PC-9 (cell line): ENCODE results near the gene HIC1. TPM values are rescaled to one million over a fixed set of nuclear protein-coding genes. Genes with fewer than 3 reads are reported as not detected.

Experiments used
- BruUV-seq: library from RNA; stranded (reverse); fragments of 400-500 nt; replicated peaks from 2 replicates; lab custom pipeline; 2021; lab: Mats Ljungman, UMichigan
- CTCF ChIA-PET: fragments of 300-600 bp; sonication (Branson Sonifier 250); formaldehyde crosslinking; loops from one replicate; lab custom pipeline; 2022; ENCODE audit warnings: antibody characterized with exemption; lab: Charles Lee
- POLR2A ChIA-PET: fragments of 300-600 bp; sonication (Branson Sonifier 250); formaldehyde crosslinking; loops from one replicate; lab custom pipeline; 2022; ENCODE audit warnings: antibody characterized with exemption; ENCODE audit not compliant: unreplicated experiment; lab: Charles Lee
- DNase-seq, 2 experiments: peaks; one replicate each; pipeline versions ENCODE4 v3.0.0 to v3.0.0-alpha.2; 2015 to 2022; ENCODE audit warnings: mixed read lengths in 1 of 2
- H2AFZ ChIP-seq: fragments of 200-600 bp; sonication (generic); 2 replicates; pipeline ENCODE4 v1.8.1; 2017; ENCODE audit warnings: antibody characterized with exemption
- H3F3A ChIP-seq: fragments of 200-600 bp; sonication (generic); 2 replicates; pipeline ENCODE4 v1.8.1; 2017; ENCODE audit warnings: antibody characterized with exemption, mild to moderate bottlenecking, low read depth; ENCODE audit not compliant: insufficient read depth
- H3K27ac ChIP-seq: fragments of 200-600 bp; sonication (generic); 2 replicates; pipeline ENCODE4 v1.6.1; 2016; ENCODE audit warnings: mixed run types
- H3K27me3 ChIP-seq: fragments of 200-600 bp; sonication (generic); 2 replicates; pipeline ENCODE4 v1.6.1; 2016; ENCODE audit warnings: low read depth, mixed run types; ENCODE audit not compliant: insufficient read depth
- H3K36me3 ChIP-seq: fragments of 200-600 bp; sonication (generic); 2 replicates; pipeline ENCODE4 v1.6.1; 2016; ENCODE audit warnings: low read depth, mixed run types
- H3K4me1 ChIP-seq: fragments of 200-600 bp; sonication (generic); replicated peaks from 2 replicates; pipeline ENCODE4 v1.6.1; 2016; ENCODE audit warnings: mixed run types; ENCODE audit not compliant: insufficient read depth
- H3K4me2 ChIP-seq: fragments of 200-600 bp; sonication (generic); 2 replicates; pipeline ENCODE4 v1.6.1; 2017; ENCODE audit warnings: mixed run types
- H3K4me3 ChIP-seq: fragments of 200-600 bp; sonication (generic); 2 replicates; pipeline ENCODE4 v1.6.1; 2016; ENCODE audit warnings: mixed run types
- H3K79me2 ChIP-seq: fragments of 200-600 bp; sonication (generic); 2 replicates; pipeline ENCODE4 v1.6.1; 2017; ENCODE audit warnings: low read depth, mixed run types
- H3K9me2 ChIP-seq: fragments of 200-600 bp; sonication (generic); 2 replicates; pipeline ENCODE4 v1.8.1; 2017; ENCODE audit warnings: mild to moderate bottlenecking; ENCODE audit not compliant: insufficient read depth
- H3K9me3 ChIP-seq: fragments of 200-600 bp; sonication (generic); 2 replicates; pipeline ENCODE4 v1.8.1; 2016; ENCODE audit warnings: low read depth; ENCODE audit not compliant: insufficient read depth
- H4K20me1 ChIP-seq: fragments of 200-600 bp; sonication (generic); 2 replicates; pipeline ENCODE4 v1.8.1; 2017; ENCODE audit not compliant: insufficient read depth
- CTCF ChIP-seq: fragments of 200-600 bp; sonication (generic); conservative IDR thresholded peaks from 2 replicates; pipeline ENCODE4 v1.6.1; 2017; ENCODE audit warnings: mixed run types, antibody characterized with exemption, mild to moderate bottlenecking, moderate library complexity
- EZH2 ChIP-seq: fragments of 200-600 bp; sonication (generic); IDR thresholded peaks from 2 replicates; pipeline ENCODE4 v1.8.0; 2017; ENCODE audit warnings: antibody characterized with exemption, low read depth
- intact Hi-C: fragments of 100-400 bp; cut with micrococcal nuclease; formaldehyde crosslinking; loops from one replicate; pipeline ENCODE4 v1.10.0; 2022; ENCODE audit not compliant: unreplicated experiment
- total RNA-seq: library from RNA; stranded (reverse); gene quantifications from 2 replicates; pipeline ENCODE4 v1.2.3, GENCODE V29; 2021

The HIC1 gene
- total RNA-seq, 1 experiment from 2014 or later: 0.63 TPM

GRCh38 chr17:2071024-2071385 is 16.1 kb downstream of the HIC1 start:
- DNase-seq: no peak
- no peaks in the 10 kb centered on the region for H3K27me3 ChIP-seq
- intact Hi-C loops: loop anchor here (2.0 kb wide), 1 partner anchor 14 kb away; no protein-coding TSS in a partner anchor
- H3K4me3 ChIP-seq: no peak overlapping the region
- CTCF ChIA-PET: interaction anchor here (0.6 kb wide), 1 partner anchor 12 kb away, joined by 3 read pairs; no protein-coding TSS in a partner anchor
- peaks cover 9% of the 10 kb centered on the region; the same call in 1 of the 2 replicates for H3F3A ChIP-seq
- no peak overlapping the region for H2AFZ ChIP-seq
- no peak overlapping the region for H3K27ac ChIP-seq
- H3K9me2 ChIP-seq: no peaks in the 10 kb centered on the region
- no peaks in the 10 kb centered on the region for H3K36me3 ChIP-seq
- no peaks in the 10 kb centered on the region for H4K20me1 ChIP-seq
- H3K79me2 ChIP-seq: no peaks in the 10 kb centered on the region
- H3K4me1 ChIP-seq: peaks cover 8% of the 10 kb centered on the region; the same call in 1 of the 2 replicates
- no peaks in the 10 kb centered on the region for H3K9me3 ChIP-seq
- no peak overlapping the region for H3K4me2 ChIP-seq
- BruUV-seq: no TSS peak
- no peak for TF ChIP-seq EZH2
- TF ChIP-seq CTCF: no peak
- POLR2A ChIA-PET: no interaction called here

GRCh38 chr17:2071455-2072281 is 16.8 kb downstream of the HIC1 start:
- no peak overlapping the region for H3K4me3 ChIP-seq
- H3K27ac ChIP-seq: no peak overlapping the region
- H3K79me2 ChIP-seq: no peaks in the 10 kb centered on the region
- no peaks in the 10 kb centered on the region for H3K36me3 ChIP-seq
- no peak for TF ChIP-seq CTCF
- TF ChIP-seq EZH2: no peak
- POLR2A ChIA-PET: no interaction called here
- no peaks in the 10 kb centered on the region for H3K9me2 ChIP-seq
- intact Hi-C loops: loop anchor here (2.0 kb wide), 1 partner anchor 13 kb away; no protein-coding TSS in a partner anchor
- peaks cover 10% of the 10 kb centered on the region; the same call in 1 of the 2 replicates for H3K4me1 ChIP-seq
- CTCF ChIA-PET: interaction anchor here (0.6 kb wide), 2 partner anchors 11 to 342 kb away, joined by 3 read pairs; no protein-coding TSS in a partner anchor
- BruUV-seq: no TSS peak
- H3K9me3 ChIP-seq: no peaks in the 10 kb centered on the region
- DNase-seq: no peak
- H3K27me3 ChIP-seq: no peaks in the 10 kb centered on the region
- H3K4me2 ChIP-seq: no peak overlapping the region
- H2AFZ ChIP-seq: no peak overlapping the region
- peaks cover 6% of the 10 kb centered on the region; the same call in 1 of the 2 replicates for H3F3A ChIP-seq
- no peaks in the 10 kb centered on the region for H4K20me1 ChIP-seq

- peaks cover 10% of the 10 kb centered on the region; the same call in 1 of the 2 replicates for H3K4me1 ChIP-seq
- POLR2A ChIA-PET: no interaction called here
- CTCF ChIA-PET: no interaction called here
These were observed 20.0 kb downstream of the HIC1 start for GRCh38 chr17:2074919-2075318.

More at GRCh38 chr17:2074919-2075318, 20.0 kb downstream of the HIC1 start:
- H2AFZ ChIP-seq: no peak overlapping the region
- H3K79me2 ChIP-seq: no peaks in the 10 kb centered on the region
- no TSS peak for BruUV-seq
- H3K4me2 ChIP-seq: no peak overlapping the region
- H3K27ac ChIP-seq: no peak overlapping the region
- TF ChIP-seq EZH2 (no peak), CTCF (no peak)
- no peaks in the 10 kb centered on the region for H3K9me2 ChIP-seq
- H3K27me3 ChIP-seq: no peaks in the 10 kb centered on the region
- no peak overlapping the region for H3K4me3 ChIP-seq
- intact Hi-C loops: no loop called here
- no peaks in the 10 kb centered on the region for H3K9me3 ChIP-seq
- H3K36me3 ChIP-seq: no peaks in the 10 kb centered on the region
- DNase-seq: no peak
- 0 out of 2 replicates have a peak, but pooled peaks cover 6% of the 10 kb centered on the region for H3F3A ChIP-seq
- no peaks in the 10 kb centered on the region for H4K20me1 ChIP-seq
